ENCODE data around the gene C1QA. TPM values are rescaled to one million over a fixed set of nuclear protein-coding genes. Genes with fewer than 3 reads are reported as not detected.

Gene C1QA
- polyA plus RNA-seq, 1 of the 3 experiments (the other 2 are of a cell fraction), result not detected

- ChIA-PET CTCF (interaction anchor here (1.6 kb wide), 1 partner anchor 72 kb away, joined by 4 read pairs; no protein-coding TSS in a partner anchor), POLR2A (interaction anchor here (0.6 kb wide), 1 partner anchor 693 kb away, joined by 3 read pairs; no protein-coding TSS in a partner anchor)
- peaks cover 0 to under 1% of the 10 kb centered on the region in 2 experiments; a peak in 1 of 4 replicates for H3K4me1 ChIP-seq (ENCODE audit: control insufficient read depth in 1 of 2, insufficient read depth in 2 of 2, low read depth in 1 of 2, low read length in 1 of 2)
- no peaks in the 10 kb centered on the region for H4K20me1 ChIP-seq (ENCODE audit: insufficient read depth)
- no peak overlapping the region for H3K4me2 ChIP-seq
- H3K9me2 ChIP-seq, result no peaks in the 10 kb centered on the region
- H3K9me3 ChIP-seq, result no peaks in the 10 kb centered on the region
- TF ChIP-seq MEF2A (IDR thresholded peaks at IDR 0.05; ENCODE audit: borderline replicate concordance, low read depth), result no peak
- TF ChIP-seq EZH2phosphoT487 (IDR thresholded peaks at IDR 0.05; ENCODE audit: borderline replicate concordance, low read depth), result no peak
- no peak overlapping the region for H3K27ac ChIP-seq (ENCODE audit: low read depth in 2 of 2, low read length in 1 of 2)
- H3K4me3 ChIP-seq (ENCODE audit: low read depth in 2 of 2, low read length in 1 of 2), result no peak overlapping the region
- H3F3A ChIP-seq (replicated peaks; ENCODE audit: insufficient read depth), result no peaks in the 10 kb centered on the region
- peaks cover 1% of the 10 kb centered on the region; the same call in 1 of the 2 replicates for H3K27me3 ChIP-seq (ENCODE audit: insufficient read depth)
- H3K36me3 ChIP-seq (replicated peaks in 1 of 2; ENCODE audit: control insufficient read depth in 1 of 2, insufficient read depth in 2 of 2, low read length in 1 of 2), result no peaks in the 10 kb centered on the region
- H3K9ac ChIP-seq, result no peak overlapping the region
- H2AFZ ChIP-seq (ENCODE audit: low read depth), result no peak overlapping the region
- 71% methylated on average over 14 of the region's 22 CpGs for WGBS (ENCODE audit: low lambda C conversion rate)
- no peaks in the 10 kb centered on the region for H3K79me2 ChIP-seq (ENCODE audit: insufficient read depth)
- DNase-seq, result no peak
Observed at GRCh38 chr1:22600071-22600816, 36.2 kb upstream of the C1QA start.

- Histone ChIP-seq H3K9me3 (no peaks in the 10 kb centered on the region), H3K79me2 (ENCODE audit: insufficient read depth) (no peaks in the 10 kb centered on the region), H3K9ac (no peak overlapping the region), H3K36me3 (replicated peaks in 1 of 2; ENCODE audit: control insufficient read depth in 1 of 2, insufficient read depth in 2 of 2, low read length in 1 of 2) (no peaks in the 10 kb centered on the region), H3K4me2 (no peak overlapping the region), H3K4me3 (ENCODE audit: low read depth in 2 of 2, low read length in 1 of 2) (no peak overlapping the region), H3K27me3 (ENCODE audit: insufficient read depth) (no peaks in the 10 kb centered on the region; the same call in 1 of the 2 replicates), H3K27ac (ENCODE audit: low read depth in 2 of 2, low read length in 1 of 2) (no peak overlapping the region), H3F3A (replicated peaks; ENCODE audit: insufficient read depth) (no peaks in the 10 kb centered on the region), H2AFZ (ENCODE audit: low read depth) (no peak overlapping the region), H3K4me1 (ENCODE audit: control insufficient read depth in 1 of 2, insufficient read depth in 2 of 2, low read depth in 1 of 2, low read length in 1 of 2) (no peaks in the 10 kb centered on the region), H4K20me1 (ENCODE audit: insufficient read depth) (no peaks in the 10 kb centered on the region), H3K9me2 (no peaks in the 10 kb centered on the region)
- WGBS (ENCODE audit: low lambda C conversion rate), result 64% methylated on average over 5 of the region's 39 CpGs
- DNase-seq, result no peak
- POLR2A ChIA-PET, result interaction anchor here (0.6 kb wide), 1 partner anchor 692 kb away, joined by 3 read pairs; no protein-coding TSS in a partner anchor
- TF ChIP-seq ELF1 (IDR thresholded peaks at IDR 0.05) (no peak), MEF2A (IDR thresholded peaks at IDR 0.05; ENCODE audit: borderline replicate concordance, low read depth) (no peak), NRF1 (IDR thresholded peaks at IDR 0.05; ENCODE audit: low read depth, low read length) (no peak), IRF3 (IDR thresholded peaks at IDR 0.05; ENCODE audit: low read depth, low read length) (no peak), USF1 (IDR thresholded peaks at IDR 0.05; ENCODE audit: borderline replicate concordance, low read depth) (no peak), YY1 (IDR thresholded peaks at IDR 0.05; ENCODE audit: low read depth) (no peak), TCF12 (IDR thresholded peaks at IDR 0.05) (no peak), CHD2 (IDR thresholded peaks at IDR 0.05; ENCODE audit: low read length, partially characterized antibody) (no peak), GATA2 (CRISPR knock-in tag; IDR thresholded peaks at IDR 0.05) (no peak), EZH2phosphoT487 (IDR thresholded peaks at IDR 0.05; ENCODE audit: borderline replicate concordance, low read depth) (no peak), FOXM1 (IDR thresholded peaks at IDR 0.05; ENCODE audit: low read depth) (no peak), NFIC (IDR thresholded peaks at IDR 0.05; ENCODE audit: borderline replicate concordance) (no peak), FOSL2 (IDR thresholded peaks at IDR 0.05; ENCODE audit: borderline replicate concordance, low read depth) (no peak), SMC3 (IDR thresholded peaks at IDR 0.05; ENCODE audit: low read depth, low read length) (no peak), ZBTB33 (IDR thresholded peaks at IDR 0.05; ENCODE audit: borderline replicate concordance, low read depth) (no peak), GABPA (IDR thresholded peaks at IDR 0.05; ENCODE audit: low read depth) (no peak), TEAD4 (IDR thresholded peaks at IDR 0.05; ENCODE audit: borderline replicate concordance, insufficient read depth) (no peak)
- TF ChIP-seq, protein P1, sequence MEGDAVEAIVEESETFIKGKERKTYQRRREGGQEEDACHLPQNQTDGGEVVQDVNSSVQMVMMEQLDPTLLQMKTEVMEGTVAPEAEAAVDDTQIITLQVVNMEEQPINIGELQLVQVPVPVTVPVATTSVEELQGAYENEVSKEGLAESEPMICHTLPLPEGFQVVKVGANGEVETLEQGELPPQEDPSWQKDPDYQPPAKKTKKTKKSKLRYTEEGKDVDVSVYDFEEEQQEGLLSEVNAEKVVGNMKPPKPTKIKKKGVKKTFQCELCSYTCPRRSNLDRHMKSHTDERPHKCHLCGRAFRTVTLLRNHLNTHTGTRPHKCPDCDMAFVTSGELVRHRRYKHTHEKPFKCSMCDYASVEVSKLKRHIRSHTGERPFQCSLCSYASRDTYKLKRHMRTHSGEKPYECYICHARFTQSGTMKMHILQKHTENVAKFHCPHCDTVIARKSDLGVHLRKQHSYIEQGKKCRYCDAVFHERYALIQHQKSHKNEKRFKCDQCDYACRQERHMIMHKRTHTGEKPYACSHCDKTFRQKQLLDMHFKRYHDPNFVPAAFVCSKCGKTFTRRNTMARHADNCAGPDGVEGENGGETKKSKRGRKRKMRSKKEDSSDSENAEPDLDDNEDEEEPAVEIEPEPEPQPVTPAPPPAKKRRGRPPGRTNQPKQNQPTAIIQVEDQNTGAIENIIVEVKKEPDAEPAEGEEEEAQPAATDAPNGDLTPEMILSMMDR (IDR thresholded peaks at IDR 0.05), result no peak
- CTCF ChIA-PET, result interaction anchor here (1.3 to 1.6 kb wide), 2 partner anchors 14 to 73 kb away, joined by 4 read pairs; no protein-coding TSS in a partner anchor
Observed at GRCh38 chr1:22600817-22601605, 35.4 kb upstream of the C1QA start.
